HepG2 (cell line): ENCODE data around the gene SLC16A3. TPM values are rescaled to one million over a fixed set of nuclear protein-coding genes. Genes with fewer than 3 reads are reported as not detected.

Experiments
- MIER3 ChIP-seq: IDR thresholded peaks from 2 replicates; pipeline ENCODE4 v1.6.1; 2016; ENCODE audit warnings: missing compliant biosample characterization, borderline replicate concordance
- ZFP1 ChIP-seq: IDR thresholded peaks from 2 replicates; pipeline ENCODE4 v1.6.1; 2016
- ZNF12 ChIP-seq: sonication (generic); formaldehyde crosslinking; IDR thresholded peaks from 2 replicates; pipeline ENCODE4 v1.5.0; 2020; ENCODE audit warnings: missing genetic modification reagents
- ZNF350 ChIP-seq: sonication (generic); formaldehyde crosslinking; IDR thresholded peaks from 2 replicates; pipeline ENCODE4 v1.4.0; 2020; ENCODE audit warnings: mild to moderate bottlenecking, low read depth, missing genetic modification reagents, borderline replicate concordance
- ZNF660 ChIP-seq: sonication (generic); formaldehyde crosslinking; IDR thresholded peaks from 2 replicates; pipeline ENCODE4 v1.5.1; 2020; ENCODE audit warnings: mild to moderate bottlenecking, low read depth, missing genetic modification reagents, borderline replicate concordance
- ZNF780A ChIP-seq: sonication (generic); formaldehyde crosslinking; IDR thresholded peaks from 2 replicates; pipeline ENCODE4 v1.8.0; 2022; ENCODE audit warnings: mild to moderate bottlenecking, missing genetic modification reagents, moderate library complexity
- ZNF781 ChIP-seq: sonication (generic); formaldehyde crosslinking; IDR thresholded peaks from 2 replicates; pipeline ENCODE4 v1.5.1; 2020; ENCODE audit warnings: borderline replicate concordance, mild to moderate bottlenecking, missing genetic modification reagents; ENCODE audit errors: not compliant biosample characterization
- polyA plus RNA-seq, 8 experiments: library from polyadenylated mRNA; depleted of rRNA in 3 of 8; stranded (reverse) in 7 of 8; unstranded in 1 of 8; fragments of >200 nt; fragmentation: Illumina TruSeq in 4 of 8; extraction: Trizol in 4 of 8; gene quantifications; 2 replicates each; pipeline versions ENCODE4 v1.2.1 to v1.2.3, GENCODE V29; 2011 to 2016; ENCODE audit warnings: low read depth in 4 of 8, missing spikeins in 1 of 8, mixed read lengths in 1 of 8; ENCODE audit not compliant: insufficient read depth in 1 of 8
- total RNA-seq, 5 experiments: library from RNA; depleted of rRNA; stranded (reverse); fragments of >200 nt; fragmentation: Illumina TruSeq; extraction: Trizol; gene quantifications; 2 replicates each; pipeline ENCODE4 v1.2.3, GENCODE V29; 2016; ENCODE audit warnings: low read depth in 1 of 5
- TF ChIP-seq, protein P1 (sequence below): sonication (generic); formaldehyde crosslinking; IDR thresholded peaks from 2 replicates; pipeline ENCODE4 v1.4.0; 2020; ENCODE audit warnings: mild to moderate bottlenecking, missing genetic modification reagents
- TF ChIP-seq, protein P2 (sequence below): sonication (generic); formaldehyde crosslinking; IDR thresholded peaks from 2 replicates; pipeline ENCODE4 v1.4.0; 2020; ENCODE audit warnings: missing genetic modification reagents, mild to moderate bottlenecking, borderline replicate concordance
- TF ChIP-seq, protein P3 (sequence below): sonication (generic); formaldehyde crosslinking; IDR thresholded peaks from 2 replicates; pipeline ENCODE4 v1.5.0; 2020; ENCODE audit warnings: mild to moderate bottlenecking, missing genetic modification reagents
- TF ChIP-seq, protein P4 (sequence below): sonication (generic); formaldehyde crosslinking; IDR thresholded peaks from 2 replicates; pipeline ENCODE4 v1.4.0; 2020; ENCODE audit warnings: missing genetic modification reagents; ENCODE audit errors: not compliant biosample characterization

Gene SLC16A3
- total and polyA plus RNA-seq, 2 of the 13 experiments (the other 11 are each of a cell fraction or from before 2014, with no cell fraction given) = 242 to 349 TPM

DNA sequence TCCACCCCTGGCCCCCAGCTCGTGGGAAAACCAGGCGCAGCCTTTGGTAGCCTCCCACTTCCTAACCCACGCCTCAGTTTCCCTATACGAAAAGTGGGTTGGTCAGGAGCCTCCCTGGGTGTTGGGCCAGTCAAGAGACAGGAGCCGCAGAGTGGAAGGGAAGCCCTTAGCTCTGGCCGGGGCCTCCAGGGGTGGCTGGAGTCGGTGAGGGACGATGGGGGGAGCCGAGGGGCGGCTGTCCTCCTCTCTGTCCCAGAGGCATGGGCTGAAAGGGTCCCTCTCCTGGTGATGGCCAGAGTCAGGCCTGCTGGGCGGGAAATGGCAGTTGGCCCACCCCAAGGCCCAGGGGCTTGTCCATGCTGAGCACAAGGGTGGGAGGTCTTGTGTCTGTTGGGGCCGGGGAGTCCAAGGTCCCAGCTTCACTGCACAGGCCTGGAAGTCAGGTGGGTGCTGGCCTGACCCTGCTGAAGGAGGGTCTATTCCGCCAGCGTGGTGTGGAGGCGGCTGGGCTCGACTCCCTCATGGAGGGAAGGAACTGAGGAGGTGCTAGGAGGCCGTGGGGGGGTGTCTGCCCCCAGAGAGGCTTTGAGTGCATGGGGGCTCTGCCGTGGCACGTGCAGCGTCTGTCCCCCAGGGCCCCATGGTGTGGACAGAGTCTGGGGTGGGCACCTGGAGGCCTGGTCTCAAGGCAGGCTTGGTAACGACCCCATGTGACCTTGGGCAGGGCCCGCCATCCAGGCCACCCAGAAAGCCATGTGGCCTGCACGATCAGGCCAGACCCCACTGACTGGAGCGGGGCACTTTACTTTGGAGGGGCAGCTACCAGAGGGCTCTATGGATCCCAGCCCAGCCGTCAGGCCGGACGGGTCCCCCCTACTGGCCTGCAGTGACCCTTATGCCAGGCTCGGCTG lies 1.1 kb downstream of the SLC16A3 start (continued):
- TF ChIP-seq, protein P1, sequence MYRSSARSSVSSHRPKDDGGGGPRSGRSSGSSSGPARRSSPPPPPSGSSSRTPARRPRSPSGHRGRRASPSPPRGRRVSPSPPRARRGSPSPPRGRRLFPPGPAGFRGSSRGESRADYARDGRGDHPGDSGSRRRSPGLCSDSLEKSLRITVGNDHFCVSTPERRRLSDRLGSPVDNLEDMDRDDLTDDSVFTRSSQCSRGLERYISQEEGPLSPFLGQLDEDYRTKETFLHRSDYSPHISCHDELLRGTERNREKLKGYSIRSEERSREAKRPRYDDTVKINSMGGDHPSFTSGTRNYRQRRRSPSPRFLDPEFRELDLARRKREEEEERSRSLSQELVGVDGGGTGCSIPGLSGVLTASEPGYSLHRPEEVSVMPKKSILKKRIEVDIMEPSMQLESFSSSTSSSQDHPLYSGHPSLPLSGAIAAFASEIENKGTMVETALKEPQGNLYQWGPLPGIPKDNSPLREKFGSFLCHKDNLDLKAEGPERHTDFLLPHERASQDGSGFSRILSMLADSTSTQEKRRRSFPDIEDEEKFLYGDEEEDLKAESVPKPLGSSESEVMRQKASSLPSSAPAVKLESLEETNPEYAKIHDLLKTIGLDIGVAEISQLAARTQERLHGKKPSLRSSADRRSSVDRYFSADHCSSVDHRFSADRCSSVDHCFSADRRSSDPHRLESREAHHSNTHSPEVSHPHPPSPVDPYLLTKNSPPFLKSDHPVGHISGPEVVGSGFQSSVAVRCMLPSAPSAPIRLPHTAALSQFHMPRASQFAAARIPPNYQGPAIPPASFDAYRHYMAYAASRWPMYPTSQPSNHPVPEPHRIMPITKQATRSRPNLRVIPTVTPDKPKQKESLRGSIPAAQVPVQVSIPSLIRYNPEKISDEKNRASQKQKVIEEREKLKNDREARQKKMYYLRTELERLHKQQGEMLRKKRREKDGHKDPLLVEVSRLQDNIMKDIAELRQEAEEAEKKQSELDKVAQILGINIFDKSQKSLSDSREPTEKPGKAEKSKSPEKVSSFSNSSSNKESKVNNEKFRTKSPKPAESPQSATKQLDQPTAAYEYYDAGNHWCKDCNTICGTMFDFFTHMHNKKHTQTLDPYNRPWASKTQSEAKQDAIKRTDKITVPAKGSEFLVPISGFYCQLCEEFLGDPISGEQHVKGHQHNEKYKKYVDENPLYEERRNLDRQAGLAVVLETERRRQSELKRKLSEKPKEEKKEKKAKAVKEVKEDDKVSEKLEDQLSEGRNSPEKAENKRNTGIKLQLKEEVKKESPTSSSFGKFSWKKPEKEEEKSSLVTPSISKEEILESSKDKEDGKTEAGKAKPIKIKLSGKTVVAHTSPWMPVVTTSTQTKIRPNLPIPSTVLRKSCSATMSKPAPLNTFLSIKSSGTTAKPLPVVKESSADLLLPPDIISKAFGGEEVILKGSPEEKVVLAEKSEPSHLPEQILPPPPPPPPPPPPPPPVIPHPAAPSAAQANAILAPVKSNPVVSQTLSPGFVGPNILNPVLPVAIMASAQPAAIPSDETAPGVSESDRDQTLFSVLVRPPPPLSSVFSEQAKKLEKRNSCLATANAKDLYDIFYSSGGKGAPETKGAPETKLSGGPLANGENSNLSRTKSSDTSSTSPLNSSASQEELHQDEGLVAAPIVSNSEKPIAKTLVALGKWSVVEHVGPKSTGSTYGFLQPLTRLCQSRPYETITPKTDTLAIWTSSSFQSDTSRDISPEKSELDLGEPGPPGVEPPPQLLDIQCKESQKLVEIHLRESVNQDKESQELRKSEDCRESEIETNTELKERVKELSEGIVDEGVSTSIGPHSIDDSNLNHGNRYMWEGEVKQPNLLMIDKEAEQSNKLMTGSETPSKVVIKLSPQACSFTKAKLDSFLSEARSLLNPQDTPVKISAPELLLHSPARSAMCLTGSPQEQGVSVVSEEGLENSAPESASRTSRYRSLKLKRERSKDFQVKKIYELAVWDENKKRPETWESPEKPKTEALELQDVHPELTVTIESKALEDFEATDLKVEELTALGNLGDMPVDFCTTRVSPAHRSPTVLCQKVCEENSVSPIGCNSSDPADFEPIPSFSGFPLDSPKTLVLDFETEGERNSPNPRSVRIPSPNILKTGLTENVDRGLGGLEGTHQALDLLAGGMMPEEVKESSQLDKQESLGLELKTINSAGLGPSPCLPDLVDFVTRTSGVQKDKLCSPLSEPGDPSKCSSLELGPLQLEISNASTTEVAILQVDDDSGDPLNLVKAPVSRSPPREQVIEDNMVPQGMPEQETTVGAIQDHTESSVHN = no peak
- TF ChIP-seq, protein P2, sequence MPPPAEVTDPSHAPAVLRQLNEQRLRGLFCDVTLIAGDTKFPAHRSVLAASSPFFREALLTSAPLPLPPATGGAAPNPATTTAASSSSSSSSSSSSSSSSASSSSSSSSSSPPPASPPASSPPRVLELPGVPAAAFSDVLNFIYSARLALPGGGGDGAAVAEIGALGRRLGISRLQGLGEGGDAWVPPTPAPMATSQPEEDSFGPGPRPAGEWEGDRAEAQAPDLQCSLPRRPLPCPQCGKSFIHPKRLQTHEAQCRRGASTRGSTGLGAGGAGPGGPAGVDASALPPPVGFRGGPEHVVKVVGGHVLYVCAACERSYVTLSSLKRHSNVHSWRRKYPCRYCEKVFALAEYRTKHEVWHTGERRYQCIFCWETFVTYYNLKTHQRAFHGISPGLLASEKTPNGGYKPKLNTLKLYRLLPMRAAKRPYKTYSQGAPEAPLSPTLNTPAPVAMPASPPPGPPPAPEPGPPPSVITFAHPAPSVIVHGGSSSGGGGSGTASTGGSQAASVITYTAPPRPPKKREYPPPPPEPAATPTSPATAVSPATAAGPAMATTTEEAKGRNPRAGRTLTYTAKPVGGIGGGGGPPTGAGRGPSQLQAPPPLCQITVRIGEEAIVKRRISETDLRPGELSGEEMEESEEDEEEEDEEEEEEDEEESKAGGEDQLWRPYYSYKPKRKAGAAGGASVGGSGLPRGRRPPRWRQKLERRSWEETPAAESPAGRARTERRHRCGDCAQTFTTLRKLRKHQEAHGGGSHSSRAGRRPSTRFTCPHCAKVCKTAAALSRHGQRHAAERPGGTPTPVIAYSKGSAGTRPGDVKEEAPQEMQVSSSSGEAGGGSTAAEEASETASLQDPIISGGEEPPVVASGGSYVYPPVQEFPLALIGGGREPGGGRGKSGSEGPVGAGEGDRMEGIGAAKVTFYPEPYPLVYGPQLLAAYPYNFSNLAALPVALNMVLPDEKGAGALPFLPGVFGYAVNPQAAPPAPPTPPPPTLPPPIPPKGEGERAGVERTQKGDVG (CRISPR knock-in tag) = 0 out of 2 replicates have a peak, but pooled peaks have one; percentile 32
- TF ChIP-seq ZNF781 (CRISPR knock-in tag) (no peak), ZNF660 (CRISPR knock-in tag) (peak; percentile 25; the same call in 1 of the 2 replicates), MIER3 (CRISPR knock-in tag) (no peak), ZFP1 (CRISPR knock-in tag) (no peak), ZNF780A (CRISPR knock-in tag) (peak; percentile 16), ZNF12 (peak; percentile 34; the same call in 1 of the 2 replicates), ZNF350 (CRISPR knock-in tag) (peak; percentile 46; the same call in 1 of the 2 replicates)
- TF ChIP-seq, protein P3, sequence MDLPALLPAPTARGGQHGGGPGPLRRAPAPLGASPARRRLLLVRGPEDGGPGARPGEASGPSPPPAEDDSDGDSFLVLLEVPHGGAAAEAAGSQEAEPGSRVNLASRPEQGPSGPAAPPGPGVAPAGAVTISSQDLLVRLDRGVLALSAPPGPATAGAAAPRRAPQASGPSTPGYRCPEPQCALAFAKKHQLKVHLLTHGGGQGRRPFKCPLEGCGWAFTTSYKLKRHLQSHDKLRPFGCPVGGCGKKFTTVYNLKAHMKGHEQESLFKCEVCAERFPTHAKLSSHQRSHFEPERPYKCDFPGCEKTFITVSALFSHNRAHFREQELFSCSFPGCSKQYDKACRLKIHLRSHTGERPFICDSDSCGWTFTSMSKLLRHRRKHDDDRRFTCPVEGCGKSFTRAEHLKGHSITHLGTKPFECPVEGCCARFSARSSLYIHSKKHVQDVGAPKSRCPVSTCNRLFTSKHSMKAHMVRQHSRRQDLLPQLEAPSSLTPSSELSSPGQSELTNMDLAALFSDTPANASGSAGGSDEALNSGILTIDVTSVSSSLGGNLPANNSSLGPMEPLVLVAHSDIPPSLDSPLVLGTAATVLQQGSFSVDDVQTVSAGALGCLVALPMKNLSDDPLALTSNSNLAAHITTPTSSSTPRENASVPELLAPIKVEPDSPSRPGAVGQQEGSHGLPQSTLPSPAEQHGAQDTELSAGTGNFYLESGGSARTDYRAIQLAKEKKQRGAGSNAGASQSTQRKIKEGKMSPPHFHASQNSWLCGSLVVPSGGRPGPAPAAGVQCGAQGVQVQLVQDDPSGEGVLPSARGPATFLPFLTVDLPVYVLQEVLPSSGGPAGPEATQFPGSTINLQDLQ (CRISPR knock-in tag) = no peak
- TF ChIP-seq, protein P4, sequence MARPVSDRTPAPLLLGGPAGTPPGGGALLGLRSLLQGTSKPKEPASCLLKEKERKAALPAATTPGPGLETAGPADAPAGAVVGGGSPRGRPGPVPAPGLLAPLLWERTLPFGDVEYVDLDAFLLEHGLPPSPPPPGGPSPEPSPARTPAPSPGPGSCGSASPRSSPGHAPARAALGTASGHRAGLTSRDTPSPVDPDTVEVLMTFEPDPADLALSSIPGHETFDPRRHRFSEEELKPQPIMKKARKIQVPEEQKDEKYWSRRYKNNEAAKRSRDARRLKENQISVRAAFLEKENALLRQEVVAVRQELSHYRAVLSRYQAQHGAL (CRISPR knock-in tag) = no peak
